Measurements from ENCODE around the gene LRRC52. TPM values are rescaled to one million over a fixed set of nuclear protein-coding genes. Genes with fewer than 3 reads are reported as not detected.

LRRC52 gene
- total RNA-seq, 1 donor from 2014 or later: not detected

GRCh38 chr1:165592945-165593823 lies 49.4 kb downstream of the LRRC52 start:
- Histone ChIP-seq H3K27me3 (ENCODE audit: control insufficient read depth, insufficient read depth, low read length) (peaks cover 1% of the 10 kb centered on the region), H3K36me3 (ENCODE audit: control insufficient read depth, insufficient read depth, low read length) (no peaks in the 10 kb centered on the region), H3K4me3 (ENCODE audit: low read depth, low read length) (no peak overlapping the region)
- DNase-seq (ENCODE audit: low read depth) (peak; percentile 72), FAIRE-seq (no peak)
- TF ChIP-seq CTCF (IDR thresholded peaks at IDR 0.05; ENCODE audit: insufficient read depth, low read length, severe bottlenecking): peak; percentile 72

GRCh38 chr1:165595246-165595938 lies 51.6 kb downstream of the LRRC52 start:
- no peaks in the 10 kb centered on the region for H3K36me3 ChIP-seq (ENCODE audit: control insufficient read depth, insufficient read depth, low read length)
- TF ChIP-seq CTCF (IDR thresholded peaks at IDR 0.05; ENCODE audit: insufficient read depth, low read length, severe bottlenecking): no peak
- H3K27me3 ChIP-seq (ENCODE audit: control insufficient read depth, insufficient read depth, low read length): peaks cover 1% of the 10 kb centered on the region
- no peak for FAIRE-seq
- no peak overlapping the region for H3K4me3 ChIP-seq (ENCODE audit: low read depth, low read length)
- DNase-seq (ENCODE audit: low read depth): no peak

- Histone ChIP-seq H3K4me3 (ENCODE audit: low read depth, low read length) (peak overlapping the region; percentile 65), H3K36me3 (ENCODE audit: control insufficient read depth, insufficient read depth, low read length) (no peaks in the 10 kb centered on the region), H3K27me3 (ENCODE audit: control insufficient read depth, insufficient read depth, low read length) (peaks cover 1% of the 10 kb centered on the region)
- TF ChIP-seq CTCF (IDR thresholded peaks at IDR 0.05; ENCODE audit: insufficient read depth, low read length, severe bottlenecking): no peak
- no peak for FAIRE-seq
- DNase-seq (ENCODE audit: low read depth): peak; percentile 95
These were observed 54.3 kb downstream of the LRRC52 start for GRCh38 chr1:165597883-165598675.

- Histone ChIP-seq H3K27me3 (ENCODE audit: control insufficient read depth, insufficient read depth, low read length) (peaks cover 1% of the 10 kb centered on the region), H3K36me3 (ENCODE audit: control insufficient read depth, insufficient read depth, low read length) (no peaks in the 10 kb centered on the region), H3K4me3 (ENCODE audit: low read depth, low read length) (peak overlapping the region; percentile 65)
- no peak for FAIRE-seq
- peak; percentile 25 for DNase-seq (ENCODE audit: low read depth)
- TF ChIP-seq CTCF (IDR thresholded peaks at IDR 0.05; ENCODE audit: insufficient read depth, low read length, severe bottlenecking): no peak
These were observed 54.9 kb downstream of the LRRC52 start for GRCh38 chr1:165598676-165599059.

- no peak for FAIRE-seq
- H3K36me3 ChIP-seq (ENCODE audit: control insufficient read depth, insufficient read depth, low read length): no peaks in the 10 kb centered on the region
- DNase-seq (ENCODE audit: low read depth): no peak
- TF ChIP-seq CTCF (IDR thresholded peaks at IDR 0.05; ENCODE audit: insufficient read depth, low read length, severe bottlenecking): no peak
- H3K4me3 ChIP-seq (ENCODE audit: low read depth, low read length): no peak overlapping the region
- H3K27me3 ChIP-seq (ENCODE audit: control insufficient read depth, insufficient read depth, low read length): no peaks in the 10 kb centered on the region
These were observed 57.0 kb downstream of the LRRC52 start for GRCh38 chr1:165600793-165601192.

All from bronchial epithelial cell (primary cell).